GM12878 (cell line): Measurements from ENCODE around the gene ZNF462. TPM values are rescaled to one million over a fixed set of nuclear protein-coding genes. Genes with fewer than 3 reads are reported as not detected.
A peak's percentile ranks its signal among the peaks of the same experiment; 100 is the strongest.

Source experiments
- ATAC-seq: fragments of 200-7000 bp; cut with Tn5 transposase; 3 replicates; pipeline ENCODE4 v1.9.1; 2020; ENCODE audit warnings: mild to moderate bottlenecking, moderate library complexity
- BruUV-seq: library from RNA; stranded (reverse); fragments of 400-500 nt; replicated peaks from 2 replicates; lab custom pipeline; 2021; lab: Mats Ljungman, UMichigan
- CTCF ChIA-PET: fragments of 300-600 bp; sonication (Branson Sonifier 250); formaldehyde crosslinking; extraction: SDS; loops from one replicate; lab custom pipeline; 2021; ENCODE audit warnings: inconsistent platforms; lab: Yijun Ruan, JAX
- POLR2A ChIA-PET: fragments of 350-600 bp; formaldehyde crosslinking; extraction: SDS; loops from one replicate; lab custom pipeline; 2021; ENCODE audit warnings: inconsistent platforms; lab: Charles Lee
- RAD21 ChIA-PET: fragments of 300-600 bp; sonication (Branson Sonifier 250); formaldehyde crosslinking; loops from one replicate; lab custom pipeline; 2023; ENCODE audit warnings: antibody characterized with exemption; ENCODE audit not compliant: unreplicated experiment; lab: Charles Lee
- SMC1A ChIA-PET: fragments of 300-600 bp; sonication (Branson Sonifier 250); formaldehyde crosslinking; loops from one replicate; lab custom pipeline; 2023; ENCODE audit not compliant: unreplicated experiment, uncharacterized antibody; lab: Charles Lee
- DNase-seq: peaks from one replicate; pipeline ENCODE4 v3.0.0-alpha.2; 2011; ENCODE audit warnings: low read depth, low spot score
- FAIRE-seq: peaks from 3 replicates; lab custom pipeline; 2011; peaks lifted over from hg19 to GRCh38; lab: Jason Lieb, UNC
- H2AFZ ChIP-seq: 2 replicates; pipeline ENCODE4 v1.6.0; 2011; ENCODE audit warnings: low read depth, low read length, control low read depth; ENCODE audit not compliant: control insufficient read depth
- H3K27ac ChIP-seq: 2 replicates; pipeline ENCODE4 v1.5.1; 2011; ENCODE audit warnings: control low read depth; ENCODE audit not compliant: control insufficient read depth, insufficient read depth
- H3K27me3 ChIP-seq, 2 experiments: replicated peaks in 1 of 2; 2 replicates each; pipeline versions ENCODE4 v1.6.0 to v1.6.1; 2011; ENCODE audit warnings: low read length in 1 of 2; ENCODE audit not compliant: control insufficient read depth in 2 of 2, insufficient read depth in 2 of 2
- H3K36me3 ChIP-seq, 2 experiments: 2 replicates each; pipeline ENCODE4 v1.5.1; 2011; ENCODE audit warnings: low read length in 1 of 2; ENCODE audit not compliant: control insufficient read depth in 2 of 2, insufficient read depth in 2 of 2
- H3K4me1 ChIP-seq: 2 replicates; pipeline ENCODE4 v1.6.1; 2011; ENCODE audit warnings: mild to moderate bottlenecking, low read length, moderate library complexity, mixed read lengths; ENCODE audit not compliant: control insufficient read depth, insufficient read depth
- H3K4me2 ChIP-seq: 2 replicates; pipeline ENCODE4 v1.6.0; 2011; ENCODE audit warnings: control low read depth; ENCODE audit not compliant: control insufficient read depth, insufficient read depth
- H3K4me3 ChIP-seq: fragments of 200-600 bp; sonication (generic); 2 replicates; pipeline ENCODE4 v1.5.1; 2016
- H3K79me2 ChIP-seq: 2 replicates; pipeline ENCODE4 v1.6.0; 2011; ENCODE audit warnings: low read length; ENCODE audit not compliant: control insufficient read depth, insufficient read depth
- H3K9ac ChIP-seq: 2 replicates; pipeline ENCODE4 v1.8.0; 2011; ENCODE audit warnings: low read length, control low read depth, mixed read lengths; ENCODE audit not compliant: control insufficient read depth, insufficient read depth
- H3K9me3 ChIP-seq: replicated peaks from 3 replicates; pipeline ENCODE4 v1.5.1; 2011; ENCODE audit warnings: mild to moderate bottlenecking, low read length; ENCODE audit not compliant: control insufficient read depth, insufficient read depth
- H4K20me1 ChIP-seq: 2 replicates; pipeline ENCODE4 v1.6.0; 2011; ENCODE audit not compliant: control insufficient read depth, insufficient read depth
- BHLHE40 ChIP-seq, 2 experiments: fragments of 450-650 bp in 1 of 2; IDR thresholded peaks; 2 replicates each; pipeline ENCODE4 v1.6.1; 2011 to 2017; ENCODE audit warnings: low read depth in 2 of 2, borderline replicate concordance in 1 of 2, improper control_type of control experiment in 1 of 2, low read length in 1 of 2, mild to moderate bottlenecking in 1 of 2
- BRCA1 ChIP-seq: IDR thresholded peaks from 2 replicates; pipeline ENCODE4 v1.6.1; 2011; ENCODE audit warnings: low read depth, low read length, improper control_type of control experiment
- CHD1 ChIP-seq: IDR thresholded peaks from 2 replicates; pipeline ENCODE4 v1.6.1; 2012; ENCODE audit warnings: low read depth, low read length, improper control_type of control experiment
- RUNX3 ChIP-seq: IDR thresholded peaks from 2 replicates; pipeline ENCODE4 v1.6.1; 2012; ENCODE audit warnings: low read length, inconsistent platforms
- SMC3 ChIP-seq: IDR thresholded peaks from 2 replicates; pipeline ENCODE4 v1.6.1; 2011; ENCODE audit warnings: low read length, improper control_type of control experiment, borderline replicate concordance
- STAT3 ChIP-seq: IDR thresholded peaks from 2 replicates; pipeline ENCODE4 v1.6.1; 2011; ENCODE audit warnings: low read depth, low read length, improper control_type of control experiment
- SUZ12 ChIP-seq: fragments of 200-600 bp; sonication (generic); IDR thresholded peaks from one replicate; pipeline ENCODE4 v1.6.1; 2018; ENCODE audit warnings: antibody characterized with exemption, mild to moderate bottlenecking; ENCODE audit not compliant: unreplicated experiment
- ZNF217 ChIP-seq: fragments of 450-650 bp; IDR thresholded peaks from 2 replicates; pipeline ENCODE4 v1.6.1; 2017; ENCODE audit warnings: antibody characterized with exemption, mild to moderate bottlenecking
- ZNF274 ChIP-seq: IDR thresholded peaks from one replicate; pipeline ENCODE4 v1.8.0; 2011; ENCODE audit not compliant: insufficient read length, insufficient read depth
- ZNF622 ChIP-seq: fragments of 450-650 bp; IDR thresholded peaks from 2 replicates; pipeline ENCODE4 v1.6.1; 2017; ENCODE audit warnings: mild to moderate bottlenecking, inconsistent platforms
- WGBS: methylation state at CpG from one replicate; pipeline ENCODE4 v1.1.6; 2016; ENCODE audit warnings: low lambda C conversion rate; ENCODE audit not compliant: insufficient replicate concordance, insufficient coverage; ENCODE audit errors: missing lambda C conversion rate; 5-methylcytosine and 5-hydroxymethylcytosine counted together
- in situ Hi-C: fragments of 300-500 bp; cut with MboI; formaldehyde crosslinking; loops from 9 replicates; pipeline ENCODE4 v1.14.3; 2018; ENCODE audit warnings: mixed read lengths
- intact Hi-C: fragments of 100-400 bp; cut with micrococcal nuclease; formaldehyde crosslinking; loops from one replicate; pipeline ENCODE4 v1.14.2; 2022; ENCODE audit not compliant: unreplicated experiment
- polyA plus RNA-seq, 11 experiments: library from polyadenylated mRNA; depleted of rRNA in 4 of 11; unstranded in 6 of 11; stranded (reverse) in 5 of 11; fragments of >200 nt; fragmentation: Nextera tagmentation in 4 of 11; fragmentation: Illumina TruSeq in 1 of 11; extraction: Ambion mirVana in 4 of 11; extraction: Trizol in 1 of 11; gene quantifications; 1 replicate in 1 of 11; 2 replicates in 10 of 11; pipeline versions ENCODE4 v1.2.1 to v1.2.3, GENCODE V29; 2011 to 2016; ENCODE audit warnings: inconsistent platforms in 2 of 11, missing spikeins in 2 of 11, low read depth in 1 of 11
- total RNA-seq, 4 experiments: library from RNA; depleted of rRNA in 3 of 4; stranded (reverse); fragments of >200 nt in 3 of 4; fragmentation: Illumina TruSeq in 1 of 4; extraction: Trizol in 1 of 4; gene quantifications; 2 replicates each; pipeline versions ENCODE4 v1.2.1 to v1.2.3, GENCODE V29; 2013 to 2021
- TF ChIP-seq, protein P1 (sequence below): fragments of 450-650 bp; IDR thresholded peaks from 2 replicates; pipeline ENCODE4 v1.6.1; 2018; ENCODE audit warnings: mild to moderate bottlenecking, low read depth, moderate library complexity; ENCODE audit not compliant: partially characterized antibody
- TF ChIP-seq, protein P2 (sequence below): IDR thresholded peaks from 2 replicates; pipeline ENCODE4 v1.6.1; 2012; ENCODE audit warnings: low read length, inconsistent platforms
- TF ChIP-seq, protein P3 (sequence below): fragments of 450-650 bp; IDR thresholded peaks from 2 replicates; pipeline ENCODE4 v1.6.1; 2017; ENCODE audit warnings: low read depth, mild to moderate bottlenecking, moderate library complexity
- TF ChIP-seq, protein P4 (sequence below): fragments of 450-650 bp; IDR thresholded peaks from 2 replicates; pipeline ENCODE4 v1.6.1; 2016; ENCODE audit warnings: mild to moderate bottlenecking

Gene ZNF462
- total and polyA plus RNA-seq, 10 of the 15 experiments (the other 5 are each of a cell fraction or from before 2014, with no cell fraction given): 0.27 to 13.7 (median 0.55) TPM

DNA sequence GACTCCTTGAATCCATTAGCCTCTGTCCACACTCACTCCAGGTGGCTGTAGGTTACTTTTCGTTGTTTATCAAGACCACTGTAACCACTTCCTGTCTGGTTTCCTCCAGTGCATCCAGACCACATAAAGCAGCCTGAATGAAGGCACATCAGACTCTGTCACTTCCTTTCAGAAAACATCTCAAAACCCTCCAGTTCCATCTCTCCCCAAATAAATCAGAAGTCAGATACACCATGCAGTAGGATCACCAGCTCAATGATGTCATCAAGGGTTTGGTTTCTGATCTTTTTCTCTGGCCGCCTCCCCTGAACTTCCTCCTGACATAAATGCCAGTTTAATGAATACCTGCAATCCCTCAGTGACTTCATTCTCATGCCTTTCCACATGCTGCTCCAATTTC, 161.2 kb downstream of the ZNF462 start (continued):
- TF ChIP-seq, protein P1, sequence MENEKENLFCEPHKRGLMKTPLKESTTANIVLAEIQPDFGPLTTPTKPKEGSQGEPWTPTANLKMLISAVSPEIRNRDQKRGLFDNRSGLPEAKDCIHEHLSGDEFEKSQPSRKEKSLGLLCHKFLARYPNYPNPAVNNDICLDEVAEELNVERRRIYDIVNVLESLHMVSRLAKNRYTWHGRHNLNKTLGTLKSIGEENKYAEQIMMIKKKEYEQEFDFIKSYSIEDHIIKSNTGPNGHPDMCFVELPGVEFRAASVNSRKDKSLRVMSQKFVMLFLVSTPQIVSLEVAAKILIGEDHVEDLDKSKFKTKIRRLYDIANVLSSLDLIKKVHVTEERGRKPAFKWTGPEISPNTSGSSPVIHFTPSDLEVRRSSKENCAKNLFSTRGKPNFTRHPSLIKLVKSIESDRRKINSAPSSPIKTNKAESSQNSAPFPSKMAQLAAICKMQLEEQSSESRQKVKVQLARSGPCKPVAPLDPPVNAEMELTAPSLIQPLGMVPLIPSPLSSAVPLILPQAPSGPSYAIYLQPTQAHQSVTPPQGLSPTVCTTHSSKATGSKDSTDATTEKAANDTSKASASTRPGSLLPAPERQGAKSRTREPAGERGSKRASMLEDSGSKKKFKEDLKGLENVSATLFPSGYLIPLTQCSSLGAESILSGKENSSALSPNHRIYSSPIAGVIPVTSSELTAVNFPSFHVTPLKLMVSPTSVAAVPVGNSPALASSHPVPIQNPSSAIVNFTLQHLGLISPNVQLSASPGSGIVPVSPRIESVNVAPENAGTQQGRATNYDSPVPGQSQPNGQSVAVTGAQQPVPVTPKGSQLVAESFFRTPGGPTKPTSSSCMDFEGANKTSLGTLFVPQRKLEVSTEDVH: no peak
- TF ChIP-seq RUNX3: peak; percentile 71
- no peak for TF ChIP-seq SMC3
- no peak for TF ChIP-seq ZNF622
- no peak for TF ChIP-seq SUZ12
- no peak for TF ChIP-seq STAT3

DNA sequence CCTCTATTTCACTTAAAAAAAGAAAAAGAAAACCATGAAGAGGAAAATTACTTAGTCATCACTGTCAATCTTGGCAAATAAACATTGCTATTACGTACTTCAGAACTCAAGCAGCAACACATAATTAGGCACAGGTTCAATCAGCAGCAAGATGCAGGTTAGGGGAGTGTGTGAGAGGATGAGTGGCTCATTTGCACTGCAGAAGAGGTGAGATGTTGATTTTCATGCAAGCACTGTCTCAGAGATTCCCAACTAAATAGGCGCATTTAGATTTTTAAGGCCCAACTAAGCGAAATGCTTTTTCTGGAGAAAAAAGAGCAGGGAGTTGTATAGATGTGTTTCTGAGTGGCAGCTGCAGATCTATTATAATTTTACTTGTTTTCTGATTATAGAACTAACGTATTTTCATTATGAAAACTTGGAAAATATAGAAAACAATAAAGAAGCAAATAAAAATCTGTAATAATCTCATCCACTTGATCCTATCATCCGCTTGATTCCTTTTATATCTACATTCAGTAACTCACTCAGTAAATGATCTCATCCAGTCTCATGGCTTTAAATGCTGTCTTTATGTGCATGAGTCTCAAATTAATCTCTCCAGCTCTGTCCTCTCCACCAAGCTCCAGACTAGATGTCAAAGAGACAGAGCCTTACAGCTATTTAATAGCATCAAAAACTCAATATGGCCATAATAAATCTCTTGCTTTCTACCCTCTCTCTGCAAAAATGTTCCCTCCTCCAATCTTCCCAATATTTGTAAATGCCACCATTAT, 162.5 kb downstream of the ZNF462 start:
- ChIA-PET SMC1A (interaction anchor here (0.8 to 1.4 kb wide), 4 partner anchors 9 to 60 kb away, joined by 3 to 5 read pairs (median 3); no protein-coding TSS in a partner anchor), CTCF (interaction anchor here (1.2 kb wide), 1 partner anchor 19 kb away, joined by 3 read pairs; no protein-coding TSS in a partner anchor), POLR2A (no interaction called here), RAD21 (no interaction called here)
- Histone ChIP-seq H3K9me3 (no peaks in the 10 kb centered on the region; the same call in 1 of the 3 replicates), H3K4me2 (no peak overlapping the region), H3K9ac (no peak overlapping the region), H3K4me3 (no peak overlapping the region), H4K20me1 (no peaks in the 10 kb centered on the region), H3K4me1 (peaks cover 6% of the 10 kb centered on the region; the same call in 1 of the 2 replicates), H3K36me3 (no peaks in the 10 kb centered on the region), H2AFZ (no peak overlapping the region), H3K27me3 (no peaks in the 10 kb centered on the region), H3K27ac (no peak overlapping the region), H3K79me2 (no peaks in the 10 kb centered on the region)
- intact Hi-C loops (no loop called here), in situ Hi-C loops (no loop called here)
- WGBS: 65% methylated on average over 5 of the region's 5 CpGs
- no TSS peak for BruUV-seq
- ATAC-seq (no peak), FAIRE-seq (no peak), DNase-seq (no peak)
- TF ChIP-seq ZNF217: no peak
- no peak for TF ChIP-seq ZNF274
- TF ChIP-seq, protein P2, sequence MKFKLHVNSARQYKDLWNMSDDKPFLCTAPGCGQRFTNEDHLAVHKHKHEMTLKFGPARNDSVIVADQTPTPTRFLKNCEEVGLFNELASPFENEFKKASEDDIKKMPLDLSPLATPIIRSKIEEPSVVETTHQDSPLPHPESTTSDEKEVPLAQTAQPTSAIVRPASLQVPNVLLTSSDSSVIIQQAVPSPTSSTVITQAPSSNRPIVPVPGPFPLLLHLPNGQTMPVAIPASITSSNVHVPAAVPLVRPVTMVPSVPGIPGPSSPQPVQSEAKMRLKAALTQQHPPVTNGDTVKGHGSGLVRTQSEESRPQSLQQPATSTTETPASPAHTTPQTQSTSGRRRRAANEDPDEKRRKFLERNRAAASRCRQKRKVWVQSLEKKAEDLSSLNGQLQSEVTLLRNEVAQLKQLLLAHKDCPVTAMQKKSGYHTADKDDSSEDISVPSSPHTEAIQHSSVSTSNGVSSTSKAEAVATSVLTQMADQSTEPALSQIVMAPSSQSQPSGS: no peak
- TF ChIP-seq, protein P3, sequence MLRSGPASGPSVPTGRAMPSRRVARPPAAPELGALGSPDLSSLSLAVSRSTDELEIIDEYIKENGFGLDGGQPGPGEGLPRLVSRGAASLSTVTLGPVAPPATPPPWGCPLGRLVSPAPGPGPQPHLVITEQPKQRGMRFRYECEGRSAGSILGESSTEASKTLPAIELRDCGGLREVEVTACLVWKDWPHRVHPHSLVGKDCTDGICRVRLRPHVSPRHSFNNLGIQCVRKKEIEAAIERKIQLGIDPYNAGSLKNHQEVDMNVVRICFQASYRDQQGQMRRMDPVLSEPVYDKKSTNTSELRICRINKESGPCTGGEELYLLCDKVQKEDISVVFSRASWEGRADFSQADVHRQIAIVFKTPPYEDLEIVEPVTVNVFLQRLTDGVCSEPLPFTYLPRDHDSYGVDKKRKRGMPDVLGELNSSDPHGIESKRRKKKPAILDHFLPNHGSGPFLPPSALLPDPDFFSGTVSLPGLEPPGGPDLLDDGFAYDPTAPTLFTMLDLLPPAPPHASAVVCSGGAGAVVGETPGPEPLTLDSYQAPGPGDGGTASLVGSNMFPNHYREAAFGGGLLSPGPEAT: no peak
- TF ChIP-seq, protein P4, sequence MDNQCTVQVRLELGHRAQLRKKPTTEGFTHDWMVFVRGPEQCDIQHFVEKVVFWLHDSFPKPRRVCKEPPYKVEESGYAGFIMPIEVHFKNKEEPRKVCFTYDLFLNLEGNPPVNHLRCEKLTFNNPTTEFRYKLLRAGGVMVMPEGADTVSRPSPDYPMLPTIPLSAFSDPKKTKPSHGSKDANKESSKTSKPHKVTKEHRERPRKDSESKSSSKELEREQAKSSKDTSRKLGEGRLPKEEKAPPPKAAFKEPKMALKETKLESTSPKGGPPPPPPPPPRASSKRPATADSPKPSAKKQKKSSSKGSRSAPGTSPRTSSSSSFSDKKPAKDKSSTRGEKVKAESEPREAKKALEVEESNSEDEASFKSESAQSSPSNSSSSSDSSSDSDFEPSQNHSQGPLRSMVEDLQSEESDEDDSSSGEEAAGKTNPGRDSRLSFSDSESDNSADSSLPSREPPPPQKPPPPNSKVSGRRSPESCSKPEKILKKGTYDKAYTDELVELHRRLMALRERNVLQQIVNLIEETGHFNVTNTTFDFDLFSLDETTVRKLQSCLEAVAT: no peak
- no peak for TF ChIP-seq BRCA1
- TF ChIP-seq BHLHE40 (IDR thresholded peaks at IDR 0.05; ENCODE audit: borderline replicate concordance in 1 of 2, low read depth in 2 of 2, low read length in 1 of 2): no peak
- no peak for TF ChIP-seq CHD1
